ENCODE measurements around the gene ADARB1. TPM values are rescaled to one million over a fixed set of nuclear protein-coding genes. Genes with fewer than 3 reads are reported as not detected.

The ADARB1 gene
- total RNA-seq, 1 experiment from 2014 or later = 15.8 TPM

GRCh38 chr21:45235488-45235887 lies 161.1 kb downstream of the ADARB1 start:
- Histone ChIP-seq H3K23ac (ENCODE audit: insufficient read length, low read depth, low read length) (no peak overlapping the region), H3T11ph (ENCODE audit: low read length) (no peak overlapping the region), H2BK20ac (ENCODE audit: low read depth, low read length, poor library complexity, severe bottlenecking) (no peak overlapping the region), H4K91ac (ENCODE audit: insufficient read length, low read depth, low read length) (no peak overlapping the region), H2BK15ac (ENCODE audit: low read depth, low read length) (no peak overlapping the region), H3K27ac (ENCODE audit: insufficient read length, low read depth, low read length) (no peak overlapping the region), H2AK5ac (ENCODE audit: insufficient read length, low read length) (no peak overlapping the region), H4K20me1 (ENCODE audit: control insufficient read depth, insufficient read depth, insufficient read length) (no peaks in the 10 kb centered on the region), H3K18ac (ENCODE audit: insufficient read length, low read depth, low read length) (no peak overlapping the region), H3K9ac (ENCODE audit: extremely low read depth, insufficient read length, low read length) (no peak overlapping the region), H3K79me1 (ENCODE audit: insufficient read depth, low read depth, low read length, poor library complexity, severe bottlenecking) (no peaks in the 10 kb centered on the region), H3K56ac (ENCODE audit: insufficient read length, low read depth, low read length) (no peak overlapping the region), H4K8ac (replicated peaks; ENCODE audit: insufficient read length, low read depth, low read length) (no peak overlapping the region), H3K9me3 (ENCODE audit: control insufficient read depth, low read depth, low read length) (no peaks in the 10 kb centered on the region), H3K27me3 (ENCODE audit: insufficient read depth, low read length) (no peaks in the 10 kb centered on the region), H2BK120ac (ENCODE audit: low read depth, low read length, poor library complexity, severe bottlenecking) (no peak overlapping the region), H2AFZ (ENCODE audit: low read length) (no peak overlapping the region), H4K5ac (ENCODE audit: insufficient read length, low read depth, low read length) (no peak overlapping the region), H3K4ac (ENCODE audit: low read depth, low read length) (no peak overlapping the region), H3K79me2 (ENCODE audit: insufficient read depth, low read length) (no peaks in the 10 kb centered on the region), H3K4me1 (ENCODE audit: insufficient read depth, low read length) (no peaks in the 10 kb centered on the region), H2BK5ac (ENCODE audit: insufficient read length, low read length) (no peak overlapping the region), H3K14ac (ENCODE audit: insufficient read depth, low read length) (no peak overlapping the region), H3K23me2 (ENCODE audit: insufficient read length, low read depth, low read length, poor library complexity, severe bottlenecking) (no peaks in the 10 kb centered on the region), H3K4me2 (ENCODE audit: insufficient read depth, insufficient read length, low read length) (no peak overlapping the region), H2BK12ac (ENCODE audit: insufficient read length, low read depth, low read length) (no peak overlapping the region)
- H3K36me3 Mint-ChIP-seq (ENCODE audit: insufficient read depth in 1 of 3, low read depth in 3 of 3) = 0 out of 7 replicates have a peak, but pooled peaks cover 0 to 4% (median 0%) of the 10 kb centered on the region in 3 experiments
- no peaks in the 10 kb centered on the region for H3K4me1 Mint-ChIP-seq
- H3K27me3 Mint-ChIP-seq (ENCODE audit: low read depth) = no peaks in the 10 kb centered on the region
- DNase-seq = no peak
- no peak overlapping the region for H3K27ac Mint-ChIP-seq
- H3K4me3 Mint-ChIP-seq = no peak overlapping the region
- no peak for TF ChIP-seq CTCF (conservative IDR thresholded peaks at IDR 0.05)
- H3K9me3 Mint-ChIP-seq = peaks cover 9 to 10% of the 10 kb centered on the region in 2 experiments
- no CpG with 5 or more reads among the region's 6 CpGs for WGBS (ENCODE audit: extremely low coverage, insufficient read length, low lambda C conversion rate)
